Upper lobe of left lung (tissue), 6 donors: Measurements from ENCODE around the gene IL18. TPM values are rescaled to one million over a fixed set of nuclear protein-coding genes. Genes with fewer than 3 reads are reported as not detected.

Experiments used
- ATAC-seq, 2 donors: fragments of 200-7000 bp; cut with Tn5 transposase; one replicate each; pipeline ENCODE4 v1.9.1; 2022; ENCODE audit warnings: mild to moderate bottlenecking in 2 of 2, moderate library complexity in 2 of 2; ENCODE audit not compliant: low FRiP score in 2 of 2
- DNase-seq, 2 donors: peaks; one replicate each; pipeline ENCODE4 v3.0.0-alpha.2; 2019 to 2020
- H3K27ac ChIP-seq, 4 donors: fragments of 200-600 bp; sonication (generic); one replicate each; pipeline ENCODE4 v1.5.1; 2016 to 2019
- H3K27me3 ChIP-seq, 4 donors: fragments of 200-600 bp; sonication (generic); one replicate each; pipeline ENCODE4 v1.5.1; 2017 to 2019
- H3K36me3 ChIP-seq, 4 donors: fragments of 200-600 bp; sonication (generic); one replicate each; pipeline ENCODE4 v1.5.1; 2016 to 2019
- H3K4me1 ChIP-seq, 4 donors: fragments of 200-600 bp; sonication (generic); one replicate each; pipeline ENCODE4 v1.5.1; 2018 to 2019
- H3K4me3 ChIP-seq, 4 donors: fragments of 200-600 bp; sonication (generic); one replicate each; pipeline ENCODE4 v1.5.1; 2017 to 2019; ENCODE audit warnings: mild to moderate bottlenecking in 2 of 4, moderate library complexity in 1 of 4
- H3K9me3 ChIP-seq, 4 donors: fragments of 200-600 bp; sonication (generic); one replicate each; pipeline ENCODE4 v1.5.1; 2018 to 2019
- CTCF ChIP-seq, 6 experiments: fragments of 450-650 bp in 4 of 6; fragments of 200-600 bp in 2 of 6; sonication (generic) in 2 of 6; IDR thresholded peaks; one replicate each; pipeline ENCODE4 v1.5.1; 2016 to 2019; ENCODE audit warnings: antibody characterized with exemption in 6 of 6
- EP300 ChIP-seq, 4 donors: sonication (generic); formaldehyde crosslinking; IDR thresholded peaks; one replicate each; pipeline ENCODE4 v1.5.1; 2017; ENCODE audit warnings: antibody characterized with exemption in 4 of 4, control low read depth in 2 of 4
- POLR2A ChIP-seq, 4 donors: fragments of 450-650 bp; IDR thresholded peaks; one replicate each; pipeline ENCODE4 v1.5.1; 2016 to 2017; ENCODE audit warnings: antibody characterized with exemption in 4 of 4, mild to moderate bottlenecking in 2 of 4
- POLR2AphosphoS5 ChIP-seq, 2 donors: sonication (generic); formaldehyde crosslinking; IDR thresholded peaks; one replicate each; pipeline ENCODE4 v1.5.1; 2017; ENCODE audit warnings: antibody characterized with exemption in 2 of 2
- WGBS, 2 donors: methylation state at CpG; one replicate each; pipeline ENCODE4 v1.1.5; 2017 to 2018; 5-methylcytosine and 5-hydroxymethylcytosine counted together
- total RNA-seq, 6 donors: library from RNA; depleted of rRNA in 4 of 6; stranded (reverse); fragments of >200 nt in 4 of 6; gene quantifications; one replicate each; pipeline versions ENCODE4 v1.1.0 to v1.2.1, GENCODE V29; 2016 to 2021
- donor health status: DM: no; HTN: no; CAD: no; lungs with moderate emphysema.
- donor health status: DM: no; HTN: yes; CAD: no; lungs with severe emphysema.

IL18 gene
- 10 to 100 TPM; 37.1 to 75.4 (median 46.8) TPM for total RNA-seq

- no peaks in the 10 kb centered on the region for H3K27me3 ChIP-seq
- ATAC-seq: peak; percentile 86 to 88
- TF ChIP-seq CTCF (IDR thresholded peaks at IDR 0.05): no peak
- peak in 3 of 4 donors; percentile 31 to 72 (median 69) for TF ChIP-seq POLR2A (IDR thresholded peaks at IDR 0.05)
- peak; percentile 53 to 79 for TF ChIP-seq POLR2AphosphoS5 (IDR thresholded peaks at IDR 0.05)
- TF ChIP-seq EP300 (IDR thresholded peaks at IDR 0.05): peak in 1 of 4 donors; percentile 23
- H3K4me3 ChIP-seq: peak within 1 kb of the TSS in 3 of 4 donors; percentile 33 to 45 (median 40)
- no peaks in the 10 kb centered on the region for H3K36me3 ChIP-seq
- 36 to 47% methylated on average over 12 of the region's 12 CpGs for WGBS, 2 donors
- H3K9me3 ChIP-seq: no peaks in the 10 kb centered on the region
- DNase-seq: peak in 1 of 2 donors; percentile 88
- peak within 1 kb of the TSS; percentile 72 to 77 (median 74) for H3K27ac ChIP-seq
- peaks cover 0 to 23% (median 6%) of the 10 kb centered on the region in 4 donors for H3K4me1 ChIP-seq
These were observed at the start of gene IL18 for GRCh38 chr11:112163875-112164685. Gene IL18 (minus strand): TSS chr11:112164094. CDS start chr11:112155053, 9,041 bp downstream.

GRCh38 chr11:112212710-112213109 is 48.8 kb upstream of the IL18 start:
- no peak for ATAC-seq
- no peaks in the 10 kb centered on the region for H3K36me3 ChIP-seq

GRCh38 chr11:112212290-112212689 is 48.4 kb upstream of the IL18 start:
- no peaks in the 10 kb centered on the region for H3K4me1 ChIP-seq
- H3K27ac ChIP-seq: no peak overlapping the region
- H3K9me3 ChIP-seq: no peaks in the 10 kb centered on the region
- ATAC-seq: no peak
- H3K36me3 ChIP-seq: no peaks in the 10 kb centered on the region
- TF ChIP-seq EP300 (IDR thresholded peaks at IDR 0.05): no peak
- TF ChIP-seq POLR2A (IDR thresholded peaks at IDR 0.05): no peak
- TF ChIP-seq CTCF (IDR thresholded peaks at IDR 0.05): no peak
- WGBS, 2 donors: 96 to 99% methylated on average over 3 of the region's 3 CpGs
- DNase-seq: no peak
- H3K4me3 ChIP-seq: no peak overlapping the region
- no peaks in the 10 kb centered on the region for H3K27me3 ChIP-seq

More at GRCh38 chr11:112212710-112213109, 48.8 kb upstream of the IL18 start:
- Histone ChIP-seq H3K4me3 (no peak overlapping the region), H3K27me3 (no peaks in the 10 kb centered on the region), H3K4me1 (no peaks in the 10 kb centered on the region), H3K27ac (no peak overlapping the region), H3K9me3 (no peaks in the 10 kb centered on the region)
- no peak for DNase-seq
- TF ChIP-seq CTCF (IDR thresholded peaks at IDR 0.05) (no peak), POLR2AphosphoS5 (IDR thresholded peaks at IDR 0.05) (no peak), POLR2A (IDR thresholded peaks at IDR 0.05) (no peak), EP300 (IDR thresholded peaks at IDR 0.05) (no peak)

GRCh38 chr11:112211536-112211935 is 47.6 kb upstream of the IL18 start:
- H3K4me3 ChIP-seq: no peak overlapping the region
- H3K9me3 ChIP-seq: no peaks in the 10 kb centered on the region
- H3K36me3 ChIP-seq: no peaks in the 10 kb centered on the region
- DNase-seq: no peak
- 50 to 52% methylated on average over 2 of the region's 2 CpGs for WGBS, 2 donors
- H3K4me1 ChIP-seq: no peaks in the 10 kb centered on the region
- no peaks in the 10 kb centered on the region for H3K27me3 ChIP-seq
- no peak for TF ChIP-seq POLR2AphosphoS5 (IDR thresholded peaks at IDR 0.05)
- TF ChIP-seq POLR2A (IDR thresholded peaks at IDR 0.05): no peak
- no peak for TF ChIP-seq CTCF (IDR thresholded peaks at IDR 0.05)
- no peak for TF ChIP-seq EP300 (IDR thresholded peaks at IDR 0.05)
- no peak overlapping the region for H3K27ac ChIP-seq
- no peak for ATAC-seq
